Tibial nerve (tissue), 4 donors: Measurements from ENCODE around the gene TRAF3.

Source experiments
- EP300 ChIP-seq, 2 donors: sonication (generic); formaldehyde crosslinking; IDR thresholded peaks; one replicate each; pipeline ENCODE4 v1.6.1; 2017; ENCODE audit warnings: antibody characterized with exemption in 2 of 2, mild to moderate bottlenecking in 1 of 2
- POLR2A ChIP-seq, 2 donors: fragments of 450-650 bp; IDR thresholded peaks; one replicate each; pipeline ENCODE4 v1.6.1; 2017; ENCODE audit warnings: antibody characterized with exemption in 2 of 2, mild to moderate bottlenecking in 2 of 2, moderate library complexity in 2 of 2
- TF ChIP-seq, protein P1 (sequence below), 5 experiments: fragments of 200-600 bp in 3 of 5; fragments of 450-650 bp in 2 of 5; sonication (generic) in 3 of 5; IDR thresholded peaks; one replicate each; pipeline ENCODE4 v1.5.1; 2016 to 2019; ENCODE audit warnings: antibody characterized with exemption in 5 of 5, mild to moderate bottlenecking in 3 of 5, moderate library complexity in 2 of 5

GRCh38 chr14:102952276-102952675 is 175.0 kb downstream of the TRAF3 start:
- TF ChIP-seq, protein P1, sequence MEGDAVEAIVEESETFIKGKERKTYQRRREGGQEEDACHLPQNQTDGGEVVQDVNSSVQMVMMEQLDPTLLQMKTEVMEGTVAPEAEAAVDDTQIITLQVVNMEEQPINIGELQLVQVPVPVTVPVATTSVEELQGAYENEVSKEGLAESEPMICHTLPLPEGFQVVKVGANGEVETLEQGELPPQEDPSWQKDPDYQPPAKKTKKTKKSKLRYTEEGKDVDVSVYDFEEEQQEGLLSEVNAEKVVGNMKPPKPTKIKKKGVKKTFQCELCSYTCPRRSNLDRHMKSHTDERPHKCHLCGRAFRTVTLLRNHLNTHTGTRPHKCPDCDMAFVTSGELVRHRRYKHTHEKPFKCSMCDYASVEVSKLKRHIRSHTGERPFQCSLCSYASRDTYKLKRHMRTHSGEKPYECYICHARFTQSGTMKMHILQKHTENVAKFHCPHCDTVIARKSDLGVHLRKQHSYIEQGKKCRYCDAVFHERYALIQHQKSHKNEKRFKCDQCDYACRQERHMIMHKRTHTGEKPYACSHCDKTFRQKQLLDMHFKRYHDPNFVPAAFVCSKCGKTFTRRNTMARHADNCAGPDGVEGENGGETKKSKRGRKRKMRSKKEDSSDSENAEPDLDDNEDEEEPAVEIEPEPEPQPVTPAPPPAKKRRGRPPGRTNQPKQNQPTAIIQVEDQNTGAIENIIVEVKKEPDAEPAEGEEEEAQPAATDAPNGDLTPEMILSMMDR (IDR thresholded peaks at IDR 0.05): no peak
- TF ChIP-seq POLR2A (IDR thresholded peaks at IDR 0.05) (no peak), EP300 (IDR thresholded peaks at IDR 0.05) (no peak)
